HEK293T (cell line): ENCODE results near the gene PDLIM1.

ENCODE experiments used
- ARNT ChIP-seq: fragments of 450-650 bp; IDR thresholded peaks from 2 replicates; pipeline ENCODE4 v1.6.1; 2017; ENCODE audit warnings: mild to moderate bottlenecking
- BHLHE40 ChIP-seq: fragments of 450-650 bp; IDR thresholded peaks from 2 replicates; pipeline ENCODE4 v1.6.1; 2016; ENCODE audit warnings: mild to moderate bottlenecking, moderate library complexity, borderline replicate concordance
- ELF4 ChIP-seq: fragments of 450-650 bp; IDR thresholded peaks from 2 replicates; pipeline ENCODE4 v1.6.1; 2017; ENCODE audit warnings: antibody characterized with exemption
- FOXA1 ChIP-seq: fragments of 450-650 bp; IDR thresholded peaks from 2 replicates; pipeline ENCODE4 v1.6.1; 2016; ENCODE audit warnings: mild to moderate bottlenecking
- FOXM1 ChIP-seq: fragments of 450-650 bp; IDR thresholded peaks from 2 replicates; pipeline ENCODE4 v1.6.1; 2017; ENCODE audit warnings: mild to moderate bottlenecking, borderline replicate concordance
- HDGF ChIP-seq: fragments of 450-650 bp; IDR thresholded peaks from 2 replicates; pipeline ENCODE4 v1.6.1; 2017; ENCODE audit warnings: antibody characterized with exemption, borderline replicate concordance
- L3MBTL2 ChIP-seq: fragments of 450-650 bp; conservative IDR thresholded peaks from 2 replicates; pipeline ENCODE4 v1.6.1; 2016; ENCODE audit warnings: mild to moderate bottlenecking
- LEF1 ChIP-seq: fragments of 450-650 bp; IDR thresholded peaks from 2 replicates; pipeline ENCODE4 v1.6.1; 2017; ENCODE audit warnings: mild to moderate bottlenecking, borderline replicate concordance
- NFRKB ChIP-seq: fragments of 450-650 bp; IDR thresholded peaks from 2 replicates; pipeline ENCODE4 v1.6.1; 2016; ENCODE audit warnings: mild to moderate bottlenecking, moderate library complexity
- SP1 ChIP-seq: fragments of 450-650 bp; IDR thresholded peaks from 2 replicates; pipeline ENCODE4 v1.6.1; 2017
- SUZ12 ChIP-seq: fragments of 450-650 bp; IDR thresholded peaks from 2 replicates; pipeline ENCODE4 v1.6.1; 2016; ENCODE audit warnings: mild to moderate bottlenecking
- TARDBP ChIP-seq: fragments of 450-650 bp; IDR thresholded peaks from 2 replicates; pipeline ENCODE4 v1.6.1; 2016
- TF ChIP-seq, protein P1 (sequence below): fragments of 450-650 bp; IDR thresholded peaks from 2 replicates; pipeline ENCODE4 v1.6.1; 2016

DNA sequence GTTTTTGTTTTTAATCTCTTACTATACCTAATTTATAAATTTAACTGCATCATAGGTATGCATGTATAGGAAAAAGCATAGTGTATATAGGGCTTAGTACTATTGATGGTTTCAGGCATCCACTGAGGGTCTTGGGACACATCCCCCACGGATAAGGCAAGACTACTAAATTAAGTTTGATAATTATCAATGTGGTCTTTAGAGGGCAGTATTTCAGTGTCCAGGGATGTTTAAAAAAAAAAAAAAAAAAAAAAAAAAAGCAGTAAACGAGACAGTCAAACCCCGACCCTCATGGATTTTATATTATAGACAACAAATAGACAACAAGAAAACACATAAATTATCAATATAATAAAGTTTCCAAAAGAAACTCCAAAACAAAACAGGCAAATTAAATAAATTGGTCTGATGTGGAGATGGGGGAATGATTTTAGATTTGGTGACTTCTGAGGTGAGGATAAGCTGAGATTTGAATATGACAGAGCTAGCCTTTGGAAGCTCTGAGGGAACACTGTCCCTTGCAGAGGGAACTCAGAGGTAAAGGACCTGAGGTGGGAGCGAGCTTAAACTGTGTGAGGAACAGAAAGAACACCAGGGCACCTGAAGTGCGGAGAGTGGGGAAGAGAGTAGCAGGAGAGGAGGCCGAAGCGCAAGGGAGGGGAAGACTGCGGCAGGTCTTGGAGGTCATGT lies 82.0 kb downstream of the PDLIM1 start:
- TF ChIP-seq SP1 (no peak), HDGF (no peak), ELF4 (no peak), FOXA1 (no peak), TARDBP (no peak), BHLHE40 (no peak), SUZ12 (no peak), FOXM1 (no peak), L3MBTL2 (no peak), LEF1 (no peak), NFRKB (no peak), ARNT (no peak)
- TF ChIP-seq, protein P1, sequence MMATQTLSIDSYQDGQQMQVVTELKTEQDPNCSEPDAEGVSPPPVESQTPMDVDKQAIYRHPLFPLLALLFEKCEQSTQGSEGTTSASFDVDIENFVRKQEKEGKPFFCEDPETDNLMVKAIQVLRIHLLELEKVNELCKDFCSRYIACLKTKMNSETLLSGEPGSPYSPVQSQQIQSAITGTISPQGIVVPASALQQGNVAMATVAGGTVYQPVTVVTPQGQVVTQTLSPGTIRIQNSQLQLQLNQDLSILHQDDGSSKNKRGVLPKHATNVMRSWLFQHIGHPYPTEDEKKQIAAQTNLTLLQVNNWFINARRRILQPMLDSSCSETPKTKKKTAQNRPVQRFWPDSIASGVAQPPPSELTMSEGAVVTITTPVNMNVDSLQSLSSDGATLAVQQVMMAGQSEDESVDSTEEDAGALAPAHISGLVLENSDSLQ = no peak
